Kidney epithelial cell (primary cell): Measurements from ENCODE around the gene BMP5. TPM values are rescaled to one million over a fixed set of nuclear protein-coding genes. Genes with fewer than 3 reads are reported as not detected.
A peak's percentile ranks its signal among the peaks of the same experiment; 100 is the strongest.

Experiments used
- DNase-seq: peaks from one replicate; pipeline ENCODE4 v3.0.0-alpha.2; 2010; ENCODE audit warnings: low read depth
- H3K27me3 ChIP-seq: 2 replicates; pipeline ENCODE4 v1.6.0; 2011; ENCODE audit warnings: low read length; ENCODE audit not compliant: control insufficient read depth, insufficient read depth
- H3K36me3 ChIP-seq: 2 replicates; pipeline ENCODE4 v1.5.1; 2011; ENCODE audit warnings: low read length; ENCODE audit not compliant: control insufficient read depth, insufficient read depth
- H3K4me3 ChIP-seq: 2 replicates; pipeline ENCODE4 v1.5.1; 2011; ENCODE audit warnings: low read depth, mild to moderate bottlenecking, control low read depth, low read length
- CTCF ChIP-seq: IDR thresholded peaks from 2 replicates; pipeline ENCODE4 v1.5.1; 2011; ENCODE audit warnings: mild to moderate bottlenecking, moderate library complexity, low read length, control low read depth, inconsistent platforms; ENCODE audit not compliant: insufficient read depth, poor library complexity, severe bottlenecking
- total RNA-seq: library from RNA; depleted of rRNA; stranded (reverse); fragments of >200 nt; gene quantifications from 2 replicates; pipeline ENCODE4 v1.2.3, GENCODE V29; 2015

Gene BMP5
- total RNA-seq, 1 donor from 2014 or later = not detected

DNA sequence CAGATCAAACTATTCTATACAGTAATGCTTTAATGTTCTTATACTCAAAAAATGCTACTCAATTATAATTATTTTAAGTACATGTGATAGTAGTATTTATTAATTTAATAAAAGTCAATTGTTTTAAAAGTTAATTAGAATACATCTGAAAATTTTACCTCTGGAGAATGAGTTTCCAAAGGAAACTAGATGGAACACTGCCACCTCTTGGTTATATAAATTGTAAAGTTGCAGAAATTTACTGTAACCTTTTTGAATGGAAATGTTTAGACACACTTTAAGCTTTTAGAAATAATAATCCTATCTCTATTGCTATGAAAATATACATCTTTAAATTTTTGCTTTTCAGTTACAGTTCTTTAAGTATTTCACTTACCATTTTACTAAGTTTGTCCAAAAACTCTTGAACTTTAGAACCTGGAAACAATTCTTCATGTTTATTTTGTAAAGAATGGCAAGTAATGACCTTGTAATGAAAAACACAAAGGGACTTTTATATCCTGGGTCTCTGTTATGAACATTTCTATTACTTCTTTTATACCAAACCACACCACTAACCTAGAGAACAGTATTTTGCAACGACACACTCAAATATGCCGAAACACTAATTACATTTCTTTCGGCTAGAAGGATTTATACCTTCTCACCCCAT, 10.9 kb upstream of the BMP5 start:
- no peak for DNase-seq
- Histone ChIP-seq H3K36me3 (no peaks in the 10 kb centered on the region), H3K27me3 (no peaks in the 10 kb centered on the region), H3K4me3 (no peak overlapping the region)
- TF ChIP-seq CTCF = no peak

GRCh38 chr6:55882718-55883569, 7.6 kb upstream of the BMP5 start:
- TF ChIP-seq CTCF = no peak
- peak; percentile 65 for DNase-seq
- no peaks in the 10 kb centered on the region for H3K27me3 ChIP-seq

DNA sequence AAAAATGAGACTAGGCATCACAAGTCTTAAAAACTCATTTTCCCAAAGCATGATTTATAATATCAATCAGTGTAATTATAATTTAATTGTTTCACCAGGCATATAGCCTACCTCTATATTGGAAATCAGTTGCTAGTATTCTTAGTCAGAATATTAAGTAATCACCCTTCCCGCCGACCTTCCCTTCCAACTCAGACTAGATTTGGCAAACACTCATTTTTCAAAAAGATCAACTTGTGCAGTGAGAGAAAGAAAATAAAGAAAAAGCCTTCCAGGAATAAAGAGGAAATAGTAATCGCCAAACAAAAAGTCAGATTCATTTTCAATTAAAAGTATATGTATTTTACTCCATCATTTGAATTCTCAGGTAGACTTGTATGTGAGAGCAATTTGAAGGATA, 1.9 kb upstream of the BMP5 start:
- no peak overlapping the region for H3K4me3 ChIP-seq
- no peaks in the 10 kb centered on the region for H3K27me3 ChIP-seq
- DNase-seq = no peak
- H3K36me3 ChIP-seq = no peaks in the 10 kb centered on the region
- no peak for TF ChIP-seq CTCF

More at GRCh38 chr6:55882718-55883569, 7.6 kb upstream of the BMP5 start:
- H3K36me3 ChIP-seq = no peaks in the 10 kb centered on the region
- no peak overlapping the region for H3K4me3 ChIP-seq

DNA sequence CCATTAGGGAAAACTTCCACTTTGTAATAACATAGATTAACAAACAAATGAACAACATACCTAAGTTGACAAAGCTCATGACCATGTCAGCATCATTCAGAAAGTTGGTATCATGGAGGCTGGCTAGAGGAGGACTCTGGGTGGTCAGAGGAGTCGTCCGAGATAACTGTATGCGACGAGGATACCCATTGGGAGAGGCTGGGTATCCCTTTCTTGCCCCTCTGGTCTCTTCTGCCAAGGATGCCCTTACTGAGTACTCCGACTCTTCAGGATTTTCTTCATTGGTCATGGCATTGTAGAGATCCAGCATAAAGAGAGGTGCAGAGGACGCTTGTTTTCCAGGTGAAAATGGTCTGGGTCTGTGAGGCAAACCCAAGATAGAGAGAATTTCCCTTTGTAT, 1.1 kb downstream of the BMP5 start:
- Histone ChIP-seq H3K4me3 (no peak overlapping the region), H3K27me3 (no peaks in the 10 kb centered on the region), H3K36me3 (no peaks in the 10 kb centered on the region)
- no peak for TF ChIP-seq CTCF
- no peak for DNase-seq

DNA sequence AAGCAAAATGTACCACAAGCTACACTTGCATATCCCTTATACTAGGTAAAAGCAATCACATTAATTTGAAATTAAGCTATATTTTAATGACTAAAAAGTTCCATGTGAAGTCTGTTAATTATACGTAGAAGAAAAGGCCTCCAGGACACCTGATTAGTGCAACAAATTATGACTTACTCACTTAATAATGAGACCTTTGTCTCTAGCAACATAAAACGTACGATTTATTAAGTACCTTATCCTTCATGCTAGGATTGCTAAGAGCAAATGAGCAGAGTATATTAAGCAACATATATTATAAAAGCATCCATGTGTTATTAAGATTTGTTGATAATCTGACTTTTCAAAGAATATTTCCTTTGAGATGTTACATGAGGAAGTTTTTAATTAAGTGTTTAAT, 2.5 kb downstream of the BMP5 start:
- no peak overlapping the region for H3K4me3 ChIP-seq
- DNase-seq = no peak
- TF ChIP-seq CTCF = no peak

More for the DNA sequence above, 2.5 kb downstream of the BMP5 start:
- H3K27me3 ChIP-seq = no peaks in the 10 kb centered on the region
- no peaks in the 10 kb centered on the region for H3K36me3 ChIP-seq
